HG03066 (cell line): ENCODE measurements around the gene CCDC157.

Experiments used
- ATAC-seq: cut with Tn5 transposase; IDR thresholded peaks from one replicate; pipeline ENCODE4 v1.9.1; 2021; ENCODE audit warnings: low read depth; ENCODE audit not compliant: unreplicated experiment

Gene CCDC157

DNA sequence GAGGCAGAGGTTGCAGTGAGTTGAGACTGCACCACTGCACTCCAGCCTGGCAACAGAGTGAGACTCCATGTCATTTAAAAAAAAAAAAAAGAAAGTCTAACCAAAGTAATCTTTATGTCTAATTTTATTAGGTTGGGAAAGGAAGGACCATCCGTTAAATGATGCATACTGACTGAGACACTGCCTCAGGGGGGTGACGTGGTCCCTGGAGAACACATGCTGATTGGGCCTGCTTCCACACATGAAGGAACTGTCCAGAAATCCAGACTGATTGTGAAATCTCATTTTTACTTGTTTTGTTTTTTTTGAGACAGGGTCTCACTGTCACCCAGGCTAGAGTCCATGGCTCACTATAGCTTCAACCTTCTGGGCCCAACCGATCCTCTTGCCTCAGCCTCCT is 5.6 kb upstream of the CCDC157 start:
- no peak for ATAC-seq

- ATAC-seq: no peak
These were observed 2.2 kb upstream of the CCDC157 start for GRCh38 chr22:30354644-30355043.

- no peak for ATAC-seq
These were observed 396 bp downstream of the CCDC157 start for GRCh38 chr22:30357236-30357570.

- no peak for ATAC-seq
These were observed 926 bp downstream of the CCDC157 start for GRCh38 chr22:30357650-30358215.

DNA sequence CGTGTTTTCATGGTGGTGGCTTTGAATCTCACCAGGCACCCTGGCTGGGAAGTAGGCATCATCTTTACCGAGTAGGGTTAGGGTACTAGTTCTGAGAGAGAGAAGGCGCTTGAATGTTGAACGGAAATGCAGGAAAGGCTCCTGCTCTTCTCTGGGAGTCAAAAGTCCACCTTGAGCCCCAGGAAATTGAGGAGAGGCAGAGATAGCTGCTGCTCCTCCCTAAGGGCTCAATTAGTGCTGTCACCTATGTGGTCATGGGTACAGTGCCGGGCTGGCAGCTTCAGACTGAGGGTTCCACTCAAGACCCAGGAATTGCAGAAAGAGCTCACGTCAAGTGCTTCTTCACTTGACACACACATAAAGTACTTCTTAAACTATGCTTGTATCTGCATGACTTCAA is 1.7 kb downstream of the CCDC157 start:
- no peak for ATAC-seq

DNA sequence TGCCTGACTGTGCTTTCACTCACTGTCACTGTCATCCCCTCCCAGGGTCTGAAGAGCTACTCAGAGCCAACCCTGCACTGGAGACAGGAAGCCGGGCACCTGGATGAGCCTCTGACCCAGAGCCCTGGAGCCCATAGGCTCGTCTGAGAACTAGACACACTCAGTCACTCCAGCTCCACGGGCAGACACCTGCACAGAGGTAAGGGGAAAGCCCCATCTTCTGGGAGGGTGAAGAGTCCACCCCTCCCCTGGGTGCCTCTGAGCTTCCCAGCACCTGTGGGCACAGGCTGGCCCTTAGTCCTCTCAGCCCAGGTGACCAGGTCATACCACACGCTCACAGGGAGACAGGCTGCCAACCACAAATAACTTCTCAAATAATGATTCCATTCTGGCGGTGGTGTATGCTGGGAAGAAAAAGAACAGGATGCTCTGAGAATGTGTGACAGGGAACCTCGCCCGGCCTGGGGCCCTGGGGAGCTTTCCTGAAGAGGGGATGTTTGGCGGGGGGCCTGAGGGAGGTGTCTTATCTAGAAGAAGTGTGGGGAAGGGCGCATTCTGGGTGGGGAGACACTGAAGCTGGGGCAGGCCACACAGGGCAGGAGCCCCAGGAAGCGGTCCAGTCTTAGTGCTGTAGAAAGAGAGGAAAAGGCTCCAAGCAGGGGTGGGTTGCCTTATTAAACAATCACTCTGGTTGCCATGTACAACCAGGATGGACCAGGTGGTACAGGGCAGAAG is 5.3 kb downstream of the CCDC157 start:
- no peak for ATAC-seq

GRCh38 chr22:30362651-30363281 is 6.0 kb downstream of the CCDC157 start:
- no peak for ATAC-seq

DNA sequence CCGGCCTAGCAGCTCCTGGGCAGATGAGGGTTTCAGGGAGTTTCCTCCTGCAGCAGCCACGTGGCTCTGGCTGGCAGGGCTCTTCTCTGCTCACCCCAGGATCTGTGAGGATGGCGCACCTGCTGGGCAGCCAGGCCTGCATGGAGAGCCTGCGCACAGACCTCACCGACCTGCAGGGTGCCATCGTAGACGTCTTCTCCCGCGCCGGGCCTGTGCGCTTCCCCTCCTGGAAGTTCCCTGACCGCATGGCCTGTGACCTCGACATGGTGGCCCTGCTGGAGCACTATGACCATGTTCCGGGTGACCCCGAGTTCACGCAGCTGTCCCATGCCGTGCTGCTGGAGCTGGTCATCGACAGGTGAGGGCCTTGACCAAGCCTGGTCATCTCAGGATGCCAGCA is 9.1 kb downstream of the CCDC157 start:
- ATAC-seq: no peak

DNA sequence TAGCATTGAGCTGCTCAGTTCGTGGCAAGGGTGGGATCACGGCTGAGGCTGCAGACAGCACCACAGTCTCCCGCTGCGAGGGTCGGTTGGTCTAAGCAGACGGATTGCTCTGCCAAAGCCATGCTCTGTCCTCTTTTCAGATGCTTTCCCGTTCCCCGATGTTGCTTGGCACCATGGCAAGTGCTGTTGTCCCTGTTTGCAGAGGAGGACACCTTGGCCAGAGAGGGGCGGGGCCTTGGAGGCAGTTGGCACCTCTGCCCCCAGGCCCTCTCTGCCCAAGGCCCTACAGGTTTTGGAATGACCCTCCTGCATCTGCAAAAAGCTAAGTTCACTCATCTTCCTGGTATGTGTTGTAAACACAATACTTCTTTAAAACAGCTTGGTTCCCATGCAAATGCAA is 11.6 kb downstream of the CCDC157 start:
- ATAC-seq: no peak

- no peak for ATAC-seq
These were observed 13.9 kb downstream of the CCDC157 start for GRCh38 chr22:30370641-30371230.

DNA sequence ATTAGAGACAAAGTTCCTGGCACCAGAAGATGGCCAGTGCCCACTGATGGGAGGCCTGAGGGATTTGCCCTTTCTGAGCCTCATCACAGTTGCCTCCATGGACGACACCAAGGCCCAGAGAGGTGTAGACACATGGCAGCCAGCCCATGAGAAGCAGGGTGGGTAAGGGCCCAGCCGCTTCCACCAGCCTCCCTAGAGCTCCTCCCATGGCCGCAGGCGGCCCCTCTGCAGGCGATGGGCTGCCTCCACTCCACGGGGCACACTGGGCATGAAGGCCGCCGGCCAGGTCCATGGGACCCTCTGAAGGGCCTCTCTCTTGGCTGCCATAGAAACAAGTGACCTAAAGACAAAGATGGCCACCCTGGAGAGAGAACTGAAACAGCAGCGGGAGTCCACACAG is 14.5 kb downstream of the CCDC157 start:
- ATAC-seq: no peak

- no peak for ATAC-seq
These were observed 15.2 kb downstream of the CCDC157 start for GRCh38 chr22:30371981-30372380.

GRCh38 chr22:30372915-30373314 is 16.1 kb downstream of the CCDC157 start:
- ATAC-seq: no peak

DNA sequence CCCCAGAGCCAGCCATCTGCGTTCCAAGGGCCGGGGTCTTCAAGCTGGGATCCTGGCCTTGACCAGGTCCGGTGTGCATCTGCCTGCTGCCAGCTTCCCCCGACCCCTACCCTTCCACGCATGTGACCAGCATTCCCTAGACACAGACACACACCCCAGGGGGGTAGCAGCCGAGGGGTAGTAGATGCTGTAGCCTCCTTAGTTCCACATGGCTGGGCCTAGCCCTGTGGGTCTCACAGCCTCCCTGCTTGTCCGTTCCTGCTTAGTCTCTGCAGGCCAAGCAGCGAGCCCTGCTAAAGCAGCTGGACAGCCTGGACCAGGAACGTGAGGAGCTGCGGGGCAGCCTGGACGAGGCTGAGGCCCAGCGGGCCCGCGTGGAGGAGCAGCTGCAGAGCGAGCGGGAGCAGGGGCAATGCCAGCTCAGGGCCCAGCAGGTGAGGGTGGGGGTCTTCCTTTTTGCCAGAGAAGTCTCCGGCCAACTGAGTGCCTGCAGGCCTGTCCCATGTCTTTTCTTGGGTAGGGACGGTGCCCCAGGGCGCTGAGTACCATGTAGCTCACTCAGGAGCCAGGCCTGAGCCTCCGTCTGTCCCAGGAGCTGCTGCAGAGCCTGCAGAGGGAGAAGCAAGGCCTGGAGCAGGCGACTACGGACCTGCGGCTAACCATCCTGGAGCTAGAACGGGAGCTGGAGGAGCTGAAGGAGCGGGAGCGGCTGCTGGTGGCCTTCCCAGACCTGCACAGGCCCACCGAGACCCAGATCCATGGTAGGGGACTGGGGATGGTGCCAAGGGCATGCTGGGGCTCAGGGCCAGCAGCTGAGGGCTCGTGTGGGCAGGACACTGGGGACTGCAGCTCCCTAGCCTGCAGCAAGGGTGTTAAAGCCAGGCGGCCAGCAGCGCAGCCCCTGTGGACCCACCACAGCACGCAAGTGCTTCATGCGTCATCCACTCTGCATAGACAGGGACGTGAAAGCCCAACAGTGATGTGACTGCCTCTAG is 16.8 kb downstream of the CCDC157 start:
- ATAC-seq: no peak

GRCh38 chr22:30375312-30375849 is 18.6 kb downstream of the CCDC157 start:
- ATAC-seq: no peak

- ATAC-seq: no peak
These were observed 23.2 kb downstream of the CCDC157 start for GRCh38 chr22:30380011-30380410.

- no peak for ATAC-seq
These were observed 24.5 kb downstream of the CCDC157 start for GRCh38 chr22:30381264-30381663.

DNA sequence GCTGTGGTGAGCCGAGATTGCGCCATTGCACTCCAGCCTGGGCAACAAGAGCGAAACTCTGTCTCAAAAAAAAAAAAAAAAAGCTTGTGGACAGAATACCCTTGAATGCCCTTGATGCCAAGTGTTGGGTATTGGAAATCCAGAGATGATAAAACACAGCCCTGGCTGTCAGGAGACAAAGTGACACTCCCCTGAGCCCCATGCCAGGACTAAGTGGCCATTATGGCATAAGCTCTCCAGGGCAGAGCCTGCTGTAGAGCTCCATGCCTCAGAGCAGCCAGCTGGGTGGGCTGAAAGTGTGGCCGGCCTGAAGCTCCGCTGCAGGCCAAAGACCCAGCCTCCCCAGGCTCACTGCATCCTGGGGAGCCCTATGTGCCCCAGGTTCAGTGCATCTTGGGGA is 25.5 kb downstream of the CCDC157 start:
- ATAC-seq: no peak

GRCh38 chr22:30383061-30383460 is 26.3 kb downstream of the CCDC157 start:
- ATAC-seq: no peak

DNA sequence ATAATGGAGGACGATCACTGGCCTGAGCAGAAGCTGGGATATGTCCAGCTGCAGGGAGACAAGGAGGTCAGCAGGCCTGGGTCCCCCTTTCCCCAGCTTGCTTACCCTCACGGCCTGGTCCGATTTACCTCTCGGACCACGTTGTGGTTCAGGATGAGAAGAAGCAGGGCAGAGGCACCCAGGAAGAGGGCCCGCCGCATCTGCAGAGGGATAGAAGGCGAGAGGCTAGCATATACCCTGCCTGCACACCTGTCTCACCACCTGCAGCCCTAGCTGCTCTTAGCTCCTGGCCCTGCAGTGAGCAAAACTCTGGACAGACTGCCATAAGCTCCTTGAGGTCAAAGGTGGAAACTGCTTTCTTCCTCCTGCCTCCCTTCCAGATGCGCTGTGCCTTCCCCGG is 29.1 kb downstream of the CCDC157 start:
- no peak for ATAC-seq
